ENCODE data around the gene GSG1L2.

The GSG1L2 gene

GRCh38 chr17:9821921-9822320, at the start of gene GSG1L2:
Gene GSG1L2, minus strand, starts transcription at chr17:9822079. Its CDS starts 8 bp downstream, at chr17:9822071.
- no peak for DNase-seq

- DNase-seq: no peak
Observed at GRCh38 chr17:9868552-9868951, 46.7 kb upstream of the GSG1L2 start.

- DNase-seq: no peak
Observed at GRCh38 chr17:9865586-9865985, 43.7 kb upstream of the GSG1L2 start.

GRCh38 chr17:9862949-9863348, 41.1 kb upstream of the GSG1L2 start:
- no peak for DNase-seq

GRCh38 chr17:9862220-9862619, 40.3 kb upstream of the GSG1L2 start:
- no peak for DNase-seq

GRCh38 chr17:9860851-9861250, 39.0 kb upstream of the GSG1L2 start:
- no peak for DNase-seq

- DNase-seq: no peak
Observed at GRCh38 chr17:9859781-9860180, 37.9 kb upstream of the GSG1L2 start.

GRCh38 chr17:9855036-9855435, 33.2 kb upstream of the GSG1L2 start:
- DNase-seq: no peak

- DNase-seq: no peak
Observed at GRCh38 chr17:9854255-9854654, 32.4 kb upstream of the GSG1L2 start.

GRCh38 chr17:9850151-9850550, 28.3 kb upstream of the GSG1L2 start:
- DNase-seq: no peak

GRCh38 chr17:9845306-9845705, 23.4 kb upstream of the GSG1L2 start:
- no peak for DNase-seq

- DNase-seq: no peak
Observed at GRCh38 chr17:9844153-9844552, 22.3 kb upstream of the GSG1L2 start.

GRCh38 chr17:9843152-9844010, 21.5 kb upstream of the GSG1L2 start:
- no peak for DNase-seq

- no peak for DNase-seq
Observed at GRCh38 chr17:9842057-9842758, 20.3 kb upstream of the GSG1L2 start.

GRCh38 chr17:9839433-9839832, 17.6 kb upstream of the GSG1L2 start:
- DNase-seq: no peak

- DNase-seq: no peak
Observed at GRCh38 chr17:9837551-9838471, 15.9 kb upstream of the GSG1L2 start.

- no peak for DNase-seq
Observed at GRCh38 chr17:9833922-9834321, 12.0 kb upstream of the GSG1L2 start.

- no peak for DNase-seq
Observed at GRCh38 chr17:9830711-9831110, 8.8 kb upstream of the GSG1L2 start.

GRCh38 chr17:9829343-9829742, 7.5 kb upstream of the GSG1L2 start:
- DNase-seq: no peak

GRCh38 chr17:9828296-9829295, 6.7 kb upstream of the GSG1L2 start:
- no peak for DNase-seq

GRCh38 chr17:9825641-9826150, 3.8 kb upstream of the GSG1L2 start, which contains the start of gene GLP2R:
Gene GLP2R, plus strand, starts transcription at chr17:9825924. Its CDS starts 140 bp downstream, at chr17:9826064.
- DNase-seq: no peak
